Raji (cell line): ENCODE measurements around the gene H6PD.

ENCODE experiments used
- POLR2A ChIP-seq: IDR thresholded peaks from 2 replicates; pipeline ENCODE4 v1.6.1; 2011; ENCODE audit warnings: low read depth, low read length, control low read depth; ENCODE audit not compliant: insufficient read depth

H6PD gene

GRCh38 chr1:9229549-9229948 is 5.0 kb upstream of the H6PD start:
- TF ChIP-seq POLR2A = no peak

GRCh38 chr1:9230869-9231533 is 3.6 kb upstream of the H6PD start:
- no peak for TF ChIP-seq POLR2A

DNA sequence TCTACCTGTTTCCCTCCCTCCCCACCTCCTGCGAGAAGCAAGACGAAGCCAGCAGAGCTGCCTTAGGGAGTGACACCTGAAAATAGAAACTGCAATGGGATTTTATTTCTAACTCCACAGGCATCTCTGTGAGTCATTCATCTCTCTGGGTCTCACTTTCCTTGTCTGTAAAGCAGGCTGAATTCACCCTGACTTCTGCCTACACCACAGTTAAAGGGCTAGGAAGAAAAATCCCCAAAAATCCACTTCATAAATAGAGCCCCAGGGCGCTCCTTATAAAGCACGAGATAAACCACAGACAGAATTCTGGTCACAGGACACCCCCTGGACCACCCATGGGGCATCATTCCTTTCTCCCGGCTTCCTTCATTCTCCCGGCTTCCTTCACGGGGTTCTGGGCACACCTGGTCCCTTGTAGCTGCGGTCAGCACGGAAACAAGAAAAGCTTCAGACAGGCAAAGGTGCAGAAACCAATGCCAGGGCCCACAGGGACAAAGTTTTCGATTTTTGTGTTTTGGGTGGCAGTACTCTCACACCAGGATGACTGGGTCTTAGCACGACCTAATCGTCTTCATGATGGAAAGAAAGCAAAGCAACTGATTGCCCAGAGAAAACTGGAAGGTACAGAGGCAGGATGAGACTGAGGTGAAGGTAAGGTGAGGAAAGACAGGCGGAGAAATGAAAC is 2.8 kb upstream of the H6PD start:
- TF ChIP-seq POLR2A = no peak

GRCh38 chr1:9233241-9233941 is 1.2 kb upstream of the H6PD start:
- TF ChIP-seq POLR2A = no peak

- TF ChIP-seq POLR2A = no peak
Observed at GRCh38 chr1:9233942-9234222, 692 bp upstream of the H6PD start.

DNA sequence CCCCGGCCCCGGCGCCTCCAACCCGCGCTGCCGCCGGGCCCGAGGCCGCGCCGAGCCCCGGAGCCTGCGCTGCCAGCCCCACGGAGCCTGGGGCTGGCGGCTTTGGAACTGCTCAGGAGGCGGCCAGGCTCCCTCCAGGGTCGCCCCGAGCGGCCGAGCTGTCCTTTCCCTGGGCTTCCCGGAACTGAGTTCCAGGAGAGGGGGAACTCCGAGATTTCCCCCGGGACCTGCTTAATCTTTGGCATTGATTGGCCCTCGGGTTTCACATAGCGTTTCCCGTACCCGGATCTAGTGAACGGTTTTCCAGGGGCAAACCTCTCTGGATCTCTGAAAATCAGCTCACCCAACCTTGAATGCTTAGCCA is 504 bp downstream of the H6PD start:
- no peak for TF ChIP-seq POLR2A

DNA sequence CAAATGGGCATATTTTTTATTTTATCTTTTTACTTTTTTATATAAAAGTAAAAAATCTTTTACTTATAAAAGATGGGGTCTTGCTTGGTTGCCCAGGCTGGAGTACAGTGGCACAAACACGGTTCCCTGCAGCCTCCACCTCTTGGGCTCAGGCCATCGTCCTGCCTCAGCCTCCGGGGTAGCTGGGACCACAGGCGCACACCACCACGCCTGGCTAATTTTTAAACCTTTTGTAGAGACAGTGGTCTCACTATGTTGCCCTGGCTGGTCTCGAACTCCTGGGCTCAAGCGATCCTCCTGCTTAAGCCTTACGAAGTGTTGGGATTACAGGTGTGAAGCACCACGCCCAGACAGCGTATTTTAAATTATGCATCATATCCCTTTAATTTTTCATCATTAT is 986 bp downstream of the H6PD start:
- TF ChIP-seq POLR2A = no peak

DNA sequence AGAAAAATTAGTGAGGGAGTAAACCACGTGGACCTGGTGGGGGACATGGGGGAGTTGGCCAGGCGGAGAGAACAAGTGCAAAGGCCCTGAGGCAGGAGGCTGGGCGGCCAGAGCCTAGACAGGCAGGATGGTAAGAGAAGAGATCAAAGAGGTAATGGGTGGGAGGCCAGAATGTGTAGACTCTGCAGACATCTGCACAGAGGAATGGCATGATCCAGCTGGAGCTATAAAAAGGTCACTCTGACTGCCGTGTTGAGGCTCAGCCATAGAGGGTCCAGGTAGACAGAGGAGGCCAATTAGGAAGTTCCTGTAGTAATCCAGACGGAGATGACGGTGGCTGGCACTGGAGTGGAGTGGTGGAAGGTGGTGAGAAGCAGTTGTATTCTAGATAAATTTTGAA is 3.6 kb downstream of the H6PD start:
- no peak for TF ChIP-seq POLR2A

DNA sequence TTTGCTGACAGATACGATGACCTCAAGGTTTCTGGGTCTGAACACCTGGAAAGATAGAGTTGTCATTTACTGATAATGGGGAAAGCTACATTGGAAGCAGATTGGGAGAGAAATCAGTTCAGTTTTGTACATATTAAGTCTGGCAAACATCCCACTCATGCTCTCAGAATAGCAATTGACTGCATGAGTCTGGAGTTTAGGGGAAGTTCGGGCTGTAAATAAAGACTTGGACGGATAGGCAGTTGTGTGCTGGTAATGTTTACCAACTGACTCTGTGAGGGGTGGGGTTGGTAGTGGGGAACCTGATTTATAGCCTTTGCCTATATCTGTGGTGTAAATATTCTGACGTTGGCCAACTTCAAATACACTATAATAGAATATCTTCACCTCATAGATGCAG is 4.0 kb downstream of the H6PD start:
- no peak for TF ChIP-seq POLR2A

GRCh38 chr1:9239622-9240401 is 5.2 kb downstream of the H6PD start:
- TF ChIP-seq POLR2A = no peak

DNA sequence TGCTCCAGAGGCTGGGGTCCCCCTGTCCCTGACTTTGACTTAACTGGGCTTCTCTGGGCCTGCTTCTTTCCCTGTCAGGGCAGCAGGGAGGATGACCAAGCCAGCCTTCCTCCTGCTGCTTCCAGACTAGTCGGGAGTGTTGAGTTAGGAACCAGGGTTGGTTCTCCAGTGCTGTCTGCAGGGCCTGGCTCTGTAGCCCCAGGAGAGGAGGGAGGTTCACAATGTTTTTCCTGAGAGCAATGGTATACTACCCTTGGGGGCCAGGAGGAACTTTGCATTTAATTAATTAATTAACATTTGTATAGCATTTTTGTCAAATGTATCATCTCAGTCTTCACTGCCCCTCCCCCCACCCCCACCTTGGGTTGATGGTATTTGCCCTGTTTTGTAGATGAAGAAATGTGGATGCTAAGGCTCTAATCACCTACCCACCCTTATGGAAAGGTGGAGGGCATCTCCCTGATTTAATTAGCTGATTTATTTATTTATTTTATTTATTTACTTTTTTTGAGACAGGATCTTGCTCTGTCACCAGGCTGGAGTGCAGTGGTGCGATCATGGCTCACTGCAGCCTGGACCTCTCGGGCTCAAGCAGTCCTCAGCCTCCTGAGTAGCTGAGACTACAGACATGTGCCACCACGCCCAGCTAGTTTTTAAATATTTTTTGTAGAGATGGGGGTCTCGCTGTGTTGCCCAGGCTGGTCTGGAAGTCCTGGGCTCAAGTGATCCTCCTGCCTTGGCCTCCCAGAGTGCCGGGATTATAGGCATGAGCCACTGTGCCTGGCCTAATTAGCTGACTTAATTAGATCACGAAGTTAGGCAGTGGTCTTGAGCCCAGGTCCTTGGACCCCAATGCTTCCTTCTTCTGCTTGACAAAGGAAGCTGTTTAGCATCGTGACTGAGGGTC is 6.6 kb downstream of the H6PD start:
- no peak for TF ChIP-seq POLR2A

DNA sequence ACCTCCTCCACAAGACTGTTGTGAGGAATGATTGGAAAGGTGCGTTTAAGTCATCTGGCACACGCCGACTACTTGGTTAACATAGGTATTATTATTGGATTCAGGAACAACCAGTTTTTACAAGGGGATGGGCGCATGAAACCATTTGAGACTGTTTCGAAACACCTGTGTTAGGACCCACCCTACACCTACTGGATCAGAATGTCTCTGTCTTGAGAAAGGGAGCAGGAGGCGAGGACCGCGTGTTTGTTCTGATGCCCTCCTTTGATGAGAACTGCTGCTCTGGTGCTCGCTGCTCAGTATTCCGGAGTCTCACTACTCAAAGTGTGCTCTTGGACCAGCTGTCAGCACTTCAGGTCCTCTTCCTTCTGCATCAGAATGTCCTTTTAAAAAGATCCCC is 7.3 kb downstream of the H6PD start:
- TF ChIP-seq POLR2A = no peak

- TF ChIP-seq POLR2A = no peak
Observed at GRCh38 chr1:9242338-9242969, 7.9 kb downstream of the H6PD start.

GRCh38 chr1:9243066-9243739 is 8.6 kb downstream of the H6PD start:
- TF ChIP-seq POLR2A = no peak
